ENCODE measurements around the gene OSTN.
"Not testable (repeated sequence)": the region's sequence is repeated elsewhere in the genome, so short reads cannot be mapped to it uniquely, and the experiment has no call there.

The OSTN gene

GRCh38 chr3:191268737-191269136 is 69.7 kb downstream of the OSTN start:
- DNase-seq (ENCODE audit: low read depth in 2 of 2), result no peak

- DNase-seq (ENCODE audit: low read depth in 2 of 2), result no peak
Measured at GRCh38 chr3:191269289-191270085, 70.4 kb downstream of the OSTN start.

- not testable (repeated sequence) for DNase-seq (ENCODE audit: low read depth in 2 of 2)
Measured at GRCh38 chr3:191275244-191275643, 76.2 kb downstream of the OSTN start.

GRCh38 chr3:191275751-191276150 is 76.7 kb downstream of the OSTN start:
- no peak for DNase-seq (ENCODE audit: low read depth in 2 of 2)

- DNase-seq (ENCODE audit: low read depth in 2 of 2), result no peak
Measured at GRCh38 chr3:191280111-191280510, 81.1 kb downstream of the OSTN start.

GRCh38 chr3:191280882-191281281 is 81.8 kb downstream of the OSTN start:
- no peak for DNase-seq (ENCODE audit: low read depth in 2 of 2)

GRCh38 chr3:191282251-191283185 is 83.5 kb downstream of the OSTN start:
- DNase-seq (ENCODE audit: low read depth in 2 of 2), result no peak

GRCh38 chr3:191283400-191283799 is 84.4 kb downstream of the OSTN start:
- DNase-seq (ENCODE audit: low read depth in 2 of 2), result no peak

GRCh38 chr3:191290311-191291025 is 91.4 kb downstream of the OSTN start:
- no peak for DNase-seq (ENCODE audit: low read depth in 2 of 2)

GRCh38 chr3:191292243-191293015 is 93.4 kb downstream of the OSTN start:
- DNase-seq (ENCODE audit: low read depth in 2 of 2), result no peak

- no peak for DNase-seq (ENCODE audit: low read depth in 2 of 2)
Measured at GRCh38 chr3:191294291-191294690, 95.2 kb downstream of the OSTN start.

GRCh38 chr3:191296041-191296541 is 97.0 kb downstream of the OSTN start:
- DNase-seq (ENCODE audit: low read depth in 2 of 2), result no peak

- DNase-seq (ENCODE audit: low read depth in 2 of 2), result no peak
Measured at GRCh38 chr3:191298846-191299245, 99.8 kb downstream of the OSTN start.

GRCh38 chr3:191300422-191300821 is 101.4 kb downstream of the OSTN start:
- no peak for DNase-seq (ENCODE audit: low read depth in 2 of 2)

- DNase-seq (ENCODE audit: low read depth in 2 of 2), result no peak
Measured at GRCh38 chr3:191301017-191301416, 102.0 kb downstream of the OSTN start.

- DNase-seq (ENCODE audit: low read depth in 2 of 2), result no peak
Measured at GRCh38 chr3:191301782-191302411, 102.9 kb downstream of the OSTN start.

- DNase-seq (ENCODE audit: low read depth in 2 of 2), result no peak
Measured at GRCh38 chr3:191302451-191302850, 103.4 kb downstream of the OSTN start.

GRCh38 chr3:191303596-191303995 is 104.6 kb downstream of the OSTN start:
- DNase-seq (ENCODE audit: low read depth in 2 of 2), result no peak

- DNase-seq (ENCODE audit: low read depth in 2 of 2), result no peak
Measured at GRCh38 chr3:191306428-191306827, 107.4 kb downstream of the OSTN start.

- no peak for DNase-seq (ENCODE audit: low read depth in 2 of 2)
Measured at GRCh38 chr3:191307341-191307740, 108.3 kb downstream of the OSTN start.

- no peak for DNase-seq (ENCODE audit: low read depth in 2 of 2)
Measured at GRCh38 chr3:191313296-191313695, 114.3 kb downstream of the OSTN start.
